ENCODE measurements around the gene RGS19.

The RGS19 gene

GRCh38 chr20:64107736-64108457 is 28.6 kb upstream of the RGS19 start:
- no peak for FAIRE-seq

DNA sequence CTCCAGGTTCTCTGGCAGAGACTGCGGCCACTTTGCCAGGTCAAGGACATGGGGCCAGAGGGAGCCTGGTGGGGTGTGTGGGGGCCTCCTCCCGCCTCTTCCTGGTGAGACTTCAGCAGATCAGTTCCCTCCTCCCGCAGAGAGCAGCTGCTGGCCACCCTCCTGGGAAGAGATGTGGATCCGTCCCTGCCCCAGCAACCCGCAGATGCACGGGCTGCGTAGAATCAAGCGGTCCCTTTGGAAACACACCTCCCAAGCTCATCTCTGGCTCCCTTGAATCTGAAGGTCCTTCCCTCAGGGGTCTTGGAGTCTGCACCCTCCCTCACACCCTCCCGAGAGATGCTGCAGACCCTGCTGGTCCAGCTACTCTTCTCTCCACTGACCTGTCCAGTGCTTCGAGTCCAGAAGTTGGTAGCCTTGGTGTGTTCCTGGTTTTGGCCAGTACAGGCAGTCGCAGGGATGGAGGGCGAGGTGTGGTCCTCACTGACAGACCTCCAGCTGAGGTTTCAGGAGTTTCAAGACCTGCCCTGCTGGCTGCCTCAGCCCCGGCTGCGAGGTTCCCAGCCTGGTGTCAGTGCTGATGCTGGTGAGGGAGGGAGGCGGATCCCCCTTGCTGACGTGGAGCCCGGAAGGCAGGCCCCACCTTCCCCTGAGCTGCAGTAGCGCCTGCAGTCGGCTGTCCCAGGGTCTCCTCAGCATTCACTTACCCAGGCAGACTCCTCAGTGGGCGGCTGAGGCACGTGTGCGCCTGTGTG is 27.8 kb upstream of the RGS19 start, which contains the start of gene NPBWR2:
NPBWR2 (minus strand) TSS at position 585 of the 755 bp plus-strand sequence. CDS start 734 bp downstream, outside the sequence.
- FAIRE-seq: no peak

- FAIRE-seq: no peak
These were observed 27.2 kb upstream of the RGS19 start for GRCh38 chr20:64106435-64106961.

DNA sequence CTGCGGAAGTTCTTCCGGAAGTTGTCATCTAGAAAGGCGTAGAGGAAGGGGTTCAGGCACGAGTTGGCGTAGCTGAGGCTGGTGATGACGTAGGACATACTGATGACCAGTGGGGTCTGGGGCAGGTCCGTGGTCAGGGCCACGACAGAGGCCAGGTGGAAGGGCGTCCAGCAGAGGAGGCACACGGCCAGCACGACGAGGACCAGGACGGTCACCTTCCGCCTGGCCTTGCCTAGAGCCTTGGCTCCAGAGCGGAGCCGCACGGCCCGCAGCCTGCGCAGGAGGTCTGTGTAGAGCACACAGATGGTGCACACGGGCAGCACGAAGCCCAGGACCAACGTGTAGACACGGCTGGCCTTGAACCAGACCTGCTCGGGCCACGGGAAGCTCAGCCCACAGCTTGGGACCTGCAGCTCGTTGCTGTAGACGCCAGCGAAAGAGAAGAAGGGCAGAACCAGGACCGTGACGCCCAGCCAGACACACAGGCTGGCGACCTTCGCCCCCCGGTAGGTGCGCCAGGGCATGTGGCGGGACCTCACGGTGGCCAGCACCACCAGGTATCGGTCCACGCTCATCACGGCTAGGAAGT is 26.6 kb upstream of the RGS19 start:
- no peak for FAIRE-seq

DNA sequence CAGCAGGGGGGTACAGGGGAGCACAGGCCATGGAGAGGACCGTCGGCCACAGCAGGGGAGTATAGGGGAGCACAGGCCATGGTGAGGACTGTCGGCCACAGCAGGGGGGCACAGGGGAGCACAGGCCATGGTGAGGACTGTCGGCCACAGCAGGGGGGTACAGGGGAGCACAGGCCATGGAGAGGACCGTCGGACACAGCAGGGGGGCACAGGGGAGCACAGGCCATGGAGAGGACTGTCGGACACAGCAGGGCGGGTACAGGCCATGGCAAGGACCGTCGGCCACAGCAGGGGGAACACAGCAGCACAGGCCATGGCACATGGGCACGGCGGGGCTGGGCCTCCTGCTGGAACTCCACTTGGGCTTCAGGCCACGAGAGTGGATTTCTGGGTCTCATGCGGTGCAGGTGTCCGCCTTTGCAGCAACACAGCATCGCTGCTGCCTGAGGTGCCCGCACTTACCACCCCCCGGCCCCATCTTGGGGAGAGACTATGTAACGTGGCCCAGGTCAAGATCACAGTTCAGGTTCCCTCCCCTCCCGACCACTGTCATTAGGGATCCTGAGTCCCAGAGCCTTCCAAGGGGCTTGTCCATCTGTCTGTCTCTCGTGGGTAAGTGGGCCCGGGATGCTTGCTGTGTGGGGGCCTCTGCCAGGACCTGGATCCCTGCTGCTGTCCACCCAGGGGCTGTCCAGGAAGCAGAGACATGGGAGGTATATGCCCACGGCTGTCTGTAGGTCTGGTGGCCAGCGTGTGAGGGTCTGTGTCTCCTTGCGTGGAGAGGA is 25.5 kb upstream of the RGS19 start:
- FAIRE-seq: no peak

DNA sequence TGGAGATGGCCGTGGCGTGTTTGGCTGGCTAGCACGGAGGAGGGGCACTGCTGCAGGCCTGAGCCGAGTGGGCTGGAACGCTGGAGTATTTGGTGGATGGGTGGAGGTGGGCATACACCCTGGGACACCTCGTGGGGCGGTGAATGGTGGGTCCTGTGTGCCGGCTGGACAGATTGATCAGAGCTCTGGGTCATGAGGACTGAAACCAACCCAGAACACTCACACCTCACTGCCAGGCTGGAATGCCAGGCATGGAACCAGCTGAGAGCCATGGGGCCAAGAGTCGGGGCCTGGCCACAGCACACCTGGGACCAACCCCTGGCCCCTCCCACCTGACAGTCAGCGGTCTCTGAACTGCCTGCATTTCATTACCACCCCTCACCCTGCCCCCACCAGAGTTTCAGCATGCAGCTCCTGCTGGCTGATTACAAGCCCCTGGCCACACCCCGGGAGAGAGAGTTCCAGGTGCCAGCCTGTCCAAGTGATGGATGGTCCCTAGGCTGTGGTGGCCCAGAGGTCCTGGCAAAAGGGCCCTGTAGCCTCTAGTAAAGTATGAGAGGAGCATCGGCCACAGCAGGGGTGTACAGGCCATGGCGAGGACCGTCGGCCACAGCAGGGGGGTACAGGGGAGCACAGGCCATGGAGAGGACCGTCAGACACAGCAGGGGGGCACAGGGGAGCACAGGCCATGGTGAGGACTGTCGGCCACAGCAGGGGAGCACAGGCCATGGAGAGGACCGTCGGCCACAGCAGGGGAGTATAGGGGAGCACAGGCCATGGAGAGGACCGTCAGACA is 24.8 kb upstream of the RGS19 start:
- no peak for FAIRE-seq

DNA sequence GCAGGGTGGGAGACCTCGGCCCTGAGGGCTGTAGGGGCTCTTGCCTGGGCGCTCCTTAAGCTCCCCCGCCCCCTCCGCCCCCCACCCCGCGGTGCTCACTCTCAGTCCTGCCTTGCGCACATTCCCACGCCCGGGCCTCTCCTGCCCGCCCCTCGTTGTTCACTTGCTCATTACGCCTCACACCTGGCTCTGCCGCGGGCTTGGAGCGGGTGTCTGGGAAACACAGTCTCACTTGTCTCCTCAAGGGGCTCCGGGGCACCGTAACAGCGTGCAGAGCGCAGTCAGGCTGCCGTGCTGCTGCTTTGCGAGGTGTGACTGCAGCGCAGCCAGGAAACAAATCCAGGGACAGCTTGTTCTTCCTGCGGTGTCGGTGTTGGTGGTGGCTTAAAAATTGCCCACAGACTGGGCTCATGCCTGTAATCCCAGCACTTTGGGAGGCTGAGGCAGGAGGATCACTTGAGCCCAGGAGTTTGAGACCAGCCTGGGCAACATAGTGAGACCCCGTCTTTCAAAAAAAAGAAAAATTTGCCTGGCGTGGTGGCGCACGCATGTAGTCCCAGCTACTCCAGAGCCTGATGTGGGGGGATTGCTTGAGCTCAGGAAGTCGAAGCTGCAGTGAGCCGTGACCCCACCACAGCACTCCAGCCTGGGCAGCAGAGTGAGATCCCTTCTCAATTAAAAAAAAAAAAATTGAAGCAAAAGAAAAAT is 23.5 kb upstream of the RGS19 start:
- no peak for FAIRE-seq

GRCh38 chr20:64101731-64102621 is 22.7 kb upstream of the RGS19 start:
- FAIRE-seq: no peak

DNA sequence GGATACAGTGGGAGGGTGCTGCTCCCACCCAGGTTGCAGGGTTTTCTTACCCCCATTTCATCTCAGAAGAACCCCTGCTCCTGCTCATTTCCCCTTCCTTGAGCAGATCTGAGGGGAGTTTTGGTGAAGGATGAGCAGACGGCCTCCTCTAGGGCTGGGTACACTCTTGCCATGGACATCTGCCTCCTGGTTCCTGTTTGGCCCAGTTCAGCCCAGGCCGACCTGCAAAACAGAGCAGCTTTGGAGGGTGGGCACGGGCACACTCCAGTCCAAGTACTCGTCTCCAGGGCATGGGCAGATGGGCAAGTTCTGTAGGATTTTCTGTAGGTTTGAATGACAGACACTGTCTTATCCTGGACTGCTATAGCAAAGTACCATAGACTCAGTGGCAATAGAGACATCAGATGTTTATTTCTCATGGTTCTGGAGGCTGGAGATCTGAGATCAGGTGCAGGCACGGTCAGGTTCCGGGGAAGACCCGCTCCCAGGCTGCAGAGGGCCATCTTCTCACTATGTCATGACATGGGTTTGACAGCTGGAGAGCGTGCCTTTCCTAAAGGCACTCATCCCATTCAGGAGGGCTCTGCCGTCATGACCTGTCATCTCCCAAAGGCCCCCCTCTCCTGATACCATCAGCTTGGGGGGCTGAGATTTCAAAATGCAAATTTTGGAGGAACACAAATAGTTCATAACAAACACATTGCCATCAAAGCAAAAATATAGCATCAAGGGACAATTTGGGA is 21.8 kb upstream of the RGS19 start:
- FAIRE-seq: no peak

- FAIRE-seq: no peak
These were observed 21.2 kb upstream of the RGS19 start for GRCh38 chr20:64100566-64100888.

GRCh38 chr20:64099880-64100565 is 20.7 kb upstream of the RGS19 start:
- no peak for FAIRE-seq

DNA sequence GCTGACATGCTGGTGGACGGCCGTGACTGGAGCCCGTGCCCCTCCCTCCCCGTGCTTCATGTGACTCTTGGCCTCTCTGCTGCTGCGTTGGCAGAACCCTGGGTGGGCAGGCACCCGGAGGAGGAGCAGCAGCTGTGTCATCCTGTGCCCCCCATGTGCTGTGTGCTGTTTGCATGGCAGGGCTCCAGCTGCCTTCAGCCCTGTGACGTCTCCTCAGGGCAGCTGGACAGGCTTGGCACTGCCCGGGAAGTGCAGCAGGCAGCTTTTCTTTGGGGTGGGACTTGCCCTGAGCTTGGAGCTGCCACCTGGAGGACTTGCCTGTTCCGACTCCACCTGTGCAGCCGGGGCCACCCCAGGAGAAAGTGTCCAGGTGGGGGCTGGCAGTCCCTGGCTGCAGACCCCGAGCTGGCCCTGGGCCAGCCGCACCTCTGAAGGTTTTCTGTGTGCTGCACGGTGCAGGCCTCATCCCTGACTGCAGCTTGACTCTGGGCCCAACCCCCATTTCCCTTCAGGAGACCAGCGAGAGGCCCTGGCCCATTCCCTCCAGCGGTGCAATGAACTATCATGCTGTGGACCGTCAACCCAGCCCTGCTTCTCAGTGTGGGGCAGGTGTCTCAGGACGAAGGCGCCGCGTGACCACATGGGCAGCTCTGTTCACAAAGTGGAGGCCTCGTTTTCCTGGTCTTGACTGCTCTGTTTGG is 19.9 kb upstream of the RGS19 start:
- FAIRE-seq: no peak

DNA sequence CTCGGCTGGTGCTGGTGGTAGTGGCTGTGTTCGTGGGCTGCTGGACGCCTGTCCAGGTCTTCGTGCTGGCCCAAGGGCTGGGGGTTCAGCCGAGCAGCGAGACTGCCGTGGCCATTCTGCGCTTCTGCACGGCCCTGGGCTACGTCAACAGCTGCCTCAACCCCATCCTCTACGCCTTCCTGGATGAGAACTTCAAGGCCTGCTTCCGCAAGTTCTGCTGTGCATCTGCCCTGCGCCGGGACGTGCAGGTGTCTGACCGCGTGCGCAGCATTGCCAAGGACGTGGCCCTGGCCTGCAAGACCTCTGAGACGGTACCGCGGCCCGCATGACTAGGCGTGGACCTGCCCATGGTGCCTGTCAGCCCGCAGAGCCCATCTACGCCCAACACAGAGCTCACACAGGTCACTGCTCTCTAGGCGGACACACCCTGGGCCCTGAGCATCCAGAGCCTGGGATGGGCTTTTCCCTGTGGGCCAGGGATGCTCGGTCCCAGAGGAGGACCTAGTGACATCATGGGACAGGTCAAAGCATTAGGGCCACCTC is 19.2 kb upstream of the RGS19 start:
- no peak for FAIRE-seq

DNA sequence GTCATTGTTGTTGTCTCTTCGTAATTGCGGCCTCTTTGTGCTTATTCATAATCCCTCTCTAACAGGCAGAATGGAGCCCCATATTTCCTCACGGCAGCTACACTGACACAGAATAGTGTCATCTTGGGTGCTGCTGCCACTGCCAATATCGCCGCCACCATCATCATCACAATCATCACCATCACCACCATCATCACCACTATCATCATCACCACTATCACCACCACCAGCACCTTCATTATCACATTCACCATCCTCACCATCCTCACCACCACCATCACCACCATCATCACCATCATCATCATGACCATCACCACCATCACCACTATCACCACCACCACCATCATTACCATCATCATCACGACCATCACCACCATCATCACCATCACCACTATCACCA is 17.2 kb upstream of the RGS19 start:
- FAIRE-seq: no peak

DNA sequence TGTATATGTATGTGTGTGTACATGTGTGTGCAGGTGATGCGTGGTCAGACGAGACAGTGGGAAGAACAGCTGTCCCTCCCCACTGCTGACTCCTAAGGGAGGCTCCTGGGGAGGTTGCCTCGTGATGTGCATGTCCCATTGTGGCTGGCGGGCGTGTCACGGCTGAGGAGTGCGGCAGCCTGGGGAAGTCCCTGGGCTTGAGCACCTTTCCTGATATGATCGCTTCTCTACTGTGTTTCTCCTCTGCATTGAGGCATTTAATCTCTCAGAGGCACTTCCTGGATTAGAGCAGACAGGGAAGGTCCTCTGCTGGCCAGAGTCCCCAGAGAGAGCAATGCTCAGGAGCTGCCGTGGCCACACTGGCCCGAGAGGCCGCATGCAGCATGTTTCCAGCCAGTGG is 16.6 kb upstream of the RGS19 start:
- no peak for FAIRE-seq

DNA sequence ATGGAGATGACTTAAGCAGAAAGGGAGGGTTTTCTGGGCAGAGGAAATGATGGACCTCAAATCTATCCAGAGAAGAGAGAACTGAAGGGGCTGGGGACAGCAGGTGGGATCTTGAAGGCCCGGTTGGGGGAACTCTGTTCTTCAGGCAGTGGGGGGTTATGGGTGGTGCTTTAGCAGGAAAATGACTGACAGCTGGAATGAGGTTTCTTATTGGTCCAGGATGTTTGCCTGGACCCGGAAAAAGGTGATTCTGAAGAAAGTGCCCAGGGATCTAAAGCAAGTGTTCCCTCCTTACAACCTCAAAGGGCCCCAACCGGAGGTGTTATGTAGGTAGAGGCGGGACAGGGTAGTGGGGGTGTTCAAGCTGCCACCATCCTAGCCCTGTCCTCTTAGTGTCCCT is 16.1 kb upstream of the RGS19 start:
- no peak for FAIRE-seq

GRCh38 chr20:64093013-64093503 is 13.7 kb upstream of the RGS19 start:
- FAIRE-seq: no peak

Data from colon (tissue), 2 donors.